Lower lobe of right lung (tissue), 2 donors: Measurements from ENCODE around the gene PDE4B. TPM values are rescaled to one million over a fixed set of nuclear protein-coding genes. Genes with fewer than 3 reads are reported as not detected.

Experiments used
- ATAC-seq, 2 donors: fragments of 200-7000 bp; cut with Tn5 transposase; one replicate each; pipeline ENCODE4 v1.9.1; 2020 to 2022; ENCODE audit warnings: mild to moderate bottlenecking in 2 of 2, moderate library complexity in 2 of 2
- DNase-seq: peaks from one replicate; pipeline ENCODE4 v3.0.0-alpha.2; 2020
- H3K27ac ChIP-seq: fragments of 200-600 bp; one replicate; pipeline ENCODE4 v1.8.0; 2022
- H3K27me3 ChIP-seq: fragments of 200-600 bp; one replicate; pipeline ENCODE4 v1.8.0; 2022; ENCODE audit warnings: low read depth
- H3K36me3 ChIP-seq: fragments of 200-600 bp; one replicate; pipeline ENCODE4 v1.8.0; 2022; ENCODE audit warnings: mild to moderate bottlenecking
- H3K4me1 ChIP-seq: fragments of 200-600 bp; one replicate; pipeline ENCODE4 v1.8.0; 2022
- H3K4me3 ChIP-seq: fragments of 200-600 bp; one replicate; pipeline ENCODE4 v1.8.0; 2022; ENCODE audit warnings: mild to moderate bottlenecking
- H3K9me3 ChIP-seq: fragments of 200-600 bp; one replicate; pipeline ENCODE4 v1.8.0; 2022
- intact Hi-C: fragments of 100-400 bp; cut with DNase I; formaldehyde crosslinking; loops from one replicate; pipeline ENCODE4 v1.11.0; 2022
- total RNA-seq: library from RNA; stranded (reverse); fragmentation: NEBNext Ultra II Directional; extraction: Animal tissue kit (Norgen Biotek cat#: 25700); gene quantifications from one replicate; pipeline ENCODE4 v1.2.1, GENCODE V29; 2021
- TF ChIP-seq, protein P1 (sequence below): fragments of 200-600 bp; IDR thresholded peaks from one replicate; pipeline ENCODE4 v1.8.0; 2022; ENCODE audit warnings: antibody characterized with exemption, mild to moderate bottlenecking
- donor health status: DM: no; HTN: yes; CAD: no; lungs with severe emphysema.

Gene PDE4B
- total RNA-seq, 1 donor from 2014 or later, result 26.9 TPM

DNA sequence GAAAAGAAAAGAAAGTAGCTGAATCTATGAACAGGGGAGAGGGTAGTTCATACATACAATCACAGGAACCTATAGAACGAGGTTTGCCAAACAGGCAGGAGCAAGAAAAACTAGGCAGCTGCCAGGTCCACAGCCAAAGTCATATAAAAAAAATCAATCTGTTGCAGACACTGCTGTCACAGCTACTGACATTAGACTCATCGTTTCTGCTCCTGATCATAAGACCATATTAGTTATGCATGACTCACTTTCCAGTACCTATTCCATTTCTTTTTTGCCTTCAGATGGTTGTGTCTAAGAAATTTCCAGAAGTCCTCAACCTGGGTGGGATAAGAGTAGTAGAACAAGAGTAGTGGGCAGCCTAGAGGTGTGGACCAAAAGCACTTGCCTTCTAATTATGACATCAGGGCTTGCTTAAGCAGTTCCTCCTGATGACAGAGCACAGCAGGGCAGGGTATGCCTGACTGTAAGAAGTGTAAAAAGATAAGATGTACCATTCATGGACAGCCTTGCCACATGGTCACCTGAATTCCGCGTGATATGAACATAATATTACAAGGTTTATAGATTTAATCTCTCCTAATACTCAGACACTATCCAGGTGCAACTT is 418.0 kb downstream of the PDE4B start:
- TF ChIP-seq, protein P1, sequence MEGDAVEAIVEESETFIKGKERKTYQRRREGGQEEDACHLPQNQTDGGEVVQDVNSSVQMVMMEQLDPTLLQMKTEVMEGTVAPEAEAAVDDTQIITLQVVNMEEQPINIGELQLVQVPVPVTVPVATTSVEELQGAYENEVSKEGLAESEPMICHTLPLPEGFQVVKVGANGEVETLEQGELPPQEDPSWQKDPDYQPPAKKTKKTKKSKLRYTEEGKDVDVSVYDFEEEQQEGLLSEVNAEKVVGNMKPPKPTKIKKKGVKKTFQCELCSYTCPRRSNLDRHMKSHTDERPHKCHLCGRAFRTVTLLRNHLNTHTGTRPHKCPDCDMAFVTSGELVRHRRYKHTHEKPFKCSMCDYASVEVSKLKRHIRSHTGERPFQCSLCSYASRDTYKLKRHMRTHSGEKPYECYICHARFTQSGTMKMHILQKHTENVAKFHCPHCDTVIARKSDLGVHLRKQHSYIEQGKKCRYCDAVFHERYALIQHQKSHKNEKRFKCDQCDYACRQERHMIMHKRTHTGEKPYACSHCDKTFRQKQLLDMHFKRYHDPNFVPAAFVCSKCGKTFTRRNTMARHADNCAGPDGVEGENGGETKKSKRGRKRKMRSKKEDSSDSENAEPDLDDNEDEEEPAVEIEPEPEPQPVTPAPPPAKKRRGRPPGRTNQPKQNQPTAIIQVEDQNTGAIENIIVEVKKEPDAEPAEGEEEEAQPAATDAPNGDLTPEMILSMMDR, result no peak
- no peaks in the 10 kb centered on the region for H3K4me1 ChIP-seq
- no peaks in the 10 kb centered on the region for H3K27me3 ChIP-seq
- no peak overlapping the region for H3K27ac ChIP-seq
- no peak overlapping the region for H3K4me3 ChIP-seq
- no peaks in the 10 kb centered on the region for H3K36me3 ChIP-seq
- ATAC-seq (no peak), DNase-seq (no peak)
- intact Hi-C loops, result no loop called here
- no peaks in the 10 kb centered on the region for H3K9me3 ChIP-seq

- Histone ChIP-seq H3K27ac (no peak overlapping the region), H3K4me1 (no peaks in the 10 kb centered on the region), H3K9me3 (no peaks in the 10 kb centered on the region), H3K36me3 (no peaks in the 10 kb centered on the region), H3K4me3 (no peak overlapping the region), H3K27me3 (no peaks in the 10 kb centered on the region)
- no peak for DNase-seq
- intact Hi-C loops, result no loop called here
- TF ChIP-seq, protein P1, result no peak
- no peak for ATAC-seq
Observed at GRCh38 chr1:66211521-66211920, 418.8 kb downstream of the PDE4B start.

GRCh38 chr1:66213491-66213890 is 420.8 kb downstream of the PDE4B start:
- TF ChIP-seq, protein P1, result no peak

GRCh38 chr1:66214901-66215300 is 422.2 kb downstream of the PDE4B start:
- Histone ChIP-seq H3K36me3 (no peaks in the 10 kb centered on the region), H3K27ac (no peak overlapping the region), H3K4me1 (no peaks in the 10 kb centered on the region), H3K4me3 (no peak overlapping the region), H3K27me3 (no peaks in the 10 kb centered on the region), H3K9me3 (no peaks in the 10 kb centered on the region)
- ATAC-seq (no peak), DNase-seq (no peak)
- intact Hi-C loops, result no loop called here
- TF ChIP-seq, protein P1, result no peak

More at GRCh38 chr1:66213491-66213890, 420.8 kb downstream of the PDE4B start:
- no peaks in the 10 kb centered on the region for H3K27me3 ChIP-seq
- intact Hi-C loops, result no loop called here
- no peaks in the 10 kb centered on the region for H3K36me3 ChIP-seq
- ATAC-seq, result no peak
- no peaks in the 10 kb centered on the region for H3K4me1 ChIP-seq
- no peaks in the 10 kb centered on the region for H3K9me3 ChIP-seq
- H3K27ac ChIP-seq, result no peak overlapping the region
- no peak for DNase-seq
- H3K4me3 ChIP-seq, result no peak overlapping the region

GRCh38 chr1:66217021-66217420 is 424.3 kb downstream of the PDE4B start:
- intact Hi-C loops, result no loop called here
- no peak for DNase-seq

More at GRCh38 chr1:66217021-66217420, 424.3 kb downstream of the PDE4B start:
- Histone ChIP-seq H3K4me1 (no peaks in the 10 kb centered on the region), H3K27ac (no peak overlapping the region), H3K9me3 (no peaks in the 10 kb centered on the region), H3K27me3 (no peaks in the 10 kb centered on the region), H3K36me3 (no peaks in the 10 kb centered on the region), H3K4me3 (no peak overlapping the region)
- TF ChIP-seq, protein P1, result no peak
- no peak for ATAC-seq
